Activated CD4-positive, alpha-beta T cell treated with anti-CD3 and anti-CD28 coated beads for 48 hours (primary cell): ENCODE data around the gene WASL.
"Not testable (repeated sequence)": the region's sequence is repeated elsewhere in the genome, so short reads cannot be mapped to it uniquely, and the experiment has no call there.

Experiments
- DNase-seq: peaks from one replicate; pipeline ENCODE4 v3.0.0-alpha.2; 2020

The WASL gene

DNA sequence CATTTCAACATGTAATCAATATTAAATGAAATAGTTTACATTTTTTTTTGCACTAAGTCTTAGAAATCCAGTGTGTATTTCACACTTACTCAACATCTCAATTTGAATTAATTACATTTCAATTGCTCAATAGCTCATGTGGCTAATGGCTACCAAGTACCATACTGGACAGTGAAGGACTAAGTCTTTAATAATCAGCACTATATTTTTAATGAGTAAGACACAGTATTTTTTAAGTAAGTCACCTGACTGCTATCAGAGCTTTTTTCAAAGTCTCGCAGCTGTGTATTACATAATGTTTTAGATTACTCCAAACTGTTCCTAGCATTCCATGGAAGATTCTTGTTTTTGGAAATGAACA is 19.6 kb downstream of the WASL start:
- DNase-seq, result no peak

DNA sequence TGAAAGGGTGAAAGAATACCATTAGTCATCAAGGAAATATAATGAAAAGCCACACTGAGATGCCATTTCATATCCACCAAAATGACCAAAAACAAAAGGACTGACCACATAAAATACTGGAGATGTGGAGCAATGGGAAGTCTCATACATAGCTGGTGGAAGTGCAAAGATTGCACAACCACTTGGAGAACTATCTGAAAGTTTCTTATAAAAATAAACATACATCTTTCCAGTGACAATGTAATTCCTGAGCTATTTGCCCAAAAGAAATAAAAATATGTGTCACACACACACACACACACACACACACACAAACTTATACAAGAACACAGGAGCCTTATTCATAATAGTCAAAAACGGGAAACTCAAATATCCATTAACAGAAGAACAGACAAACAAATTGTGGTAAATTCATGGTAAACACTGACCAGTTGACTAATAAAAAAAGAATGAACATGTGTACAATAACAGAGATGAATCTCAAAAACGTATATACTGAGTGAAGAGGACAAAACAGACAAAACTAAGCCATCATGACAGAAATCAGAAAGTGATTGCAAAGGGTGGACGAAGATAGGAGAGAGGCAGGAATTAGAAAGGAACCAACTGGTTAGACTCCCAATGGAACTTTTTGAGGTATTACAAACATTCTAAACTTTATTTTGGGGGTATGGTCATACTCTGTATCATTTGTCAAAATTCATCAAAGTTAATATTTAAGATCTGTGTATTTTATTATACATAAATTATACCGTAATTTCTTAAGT is 21.5 kb downstream of the WASL start:
- DNase-seq, result no peak

DNA sequence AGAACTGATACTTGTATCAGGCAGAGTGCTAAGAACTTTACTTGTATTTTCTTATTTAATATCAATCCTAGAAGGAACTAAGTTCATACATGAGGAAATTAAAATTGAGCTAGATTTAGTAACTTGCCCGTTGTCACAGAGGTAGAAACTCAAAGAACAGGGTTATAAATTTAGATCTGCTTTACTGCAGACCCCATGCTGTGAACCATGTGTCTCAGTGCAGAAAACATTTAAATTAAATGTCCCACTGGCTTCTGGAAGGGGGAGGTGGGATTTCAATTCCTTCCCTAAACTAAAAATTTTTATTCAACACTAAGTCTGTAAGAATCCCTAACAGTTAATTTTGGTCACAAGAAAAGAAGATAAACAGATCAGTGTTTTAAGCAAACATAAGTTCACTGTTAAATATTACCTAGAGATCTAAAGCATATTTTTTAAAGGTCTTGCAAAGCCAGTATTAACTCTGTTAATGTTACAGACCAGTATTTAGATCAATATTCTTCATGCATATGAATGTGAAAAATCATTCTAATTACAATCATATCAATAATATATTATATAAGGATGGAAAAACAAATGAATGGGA is 23.1 kb downstream of the WASL start:
- DNase-seq, result no peak

DNA sequence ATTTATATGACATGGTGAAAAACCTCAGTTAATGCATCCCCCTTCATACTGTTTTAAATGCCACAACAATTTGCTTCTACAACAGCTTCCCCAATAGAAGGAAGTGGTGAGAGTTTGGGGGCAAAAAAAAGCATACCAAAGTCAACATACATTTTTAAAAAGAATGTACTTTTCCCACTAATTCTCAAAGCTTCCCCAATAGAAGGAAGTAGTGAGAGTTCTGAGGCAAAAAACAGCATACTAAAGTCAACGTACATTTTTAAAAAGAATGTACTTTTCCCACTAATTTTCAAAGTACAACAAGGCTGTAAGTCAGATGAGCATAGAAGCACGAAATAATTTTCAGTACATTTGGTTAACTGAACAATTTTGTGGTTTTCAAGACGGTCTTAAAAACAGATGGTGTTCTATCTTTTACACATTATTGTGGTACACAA is 24.0 kb downstream of the WASL start:
- no peak for DNase-seq

DNA sequence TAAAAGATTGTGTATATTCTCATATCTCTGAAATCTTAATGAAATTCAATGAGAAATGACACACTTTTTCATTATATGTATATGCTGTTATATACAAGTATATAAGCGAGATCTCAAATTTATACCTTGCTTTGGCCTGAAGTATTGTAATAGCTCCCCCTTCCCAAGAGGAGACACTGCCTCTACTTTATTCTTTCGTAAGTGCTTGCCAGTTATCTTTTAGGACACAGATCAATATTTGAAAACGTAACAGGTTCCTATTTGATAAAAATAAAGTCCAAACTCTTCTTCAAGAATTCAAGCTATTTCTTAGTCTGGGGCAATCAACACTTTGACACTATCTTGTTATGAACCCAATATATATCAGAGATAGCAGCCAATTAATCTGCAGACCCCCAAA is 24.9 kb downstream of the WASL start:
- DNase-seq, result no peak

DNA sequence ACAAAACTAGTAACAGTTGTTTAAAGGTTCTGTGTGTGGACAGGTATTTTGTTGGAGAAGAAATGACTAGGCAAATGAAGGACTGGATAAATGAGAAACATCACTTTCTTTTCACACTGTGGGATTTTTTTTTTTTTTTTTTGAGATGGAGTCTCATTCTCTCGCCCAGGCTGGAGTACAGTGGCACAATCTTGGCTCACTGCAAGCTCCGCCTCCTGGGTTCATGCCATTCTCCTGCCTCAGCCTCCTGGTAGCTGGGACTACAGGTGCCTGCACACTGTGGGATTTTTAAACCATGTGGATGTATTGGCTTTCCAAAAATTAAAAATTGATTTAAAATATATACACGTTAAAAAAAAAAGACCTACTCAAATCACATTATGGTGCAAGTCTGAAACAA is 28.3 kb downstream of the WASL start:
- DNase-seq, result not testable (repeated sequence)

DNA sequence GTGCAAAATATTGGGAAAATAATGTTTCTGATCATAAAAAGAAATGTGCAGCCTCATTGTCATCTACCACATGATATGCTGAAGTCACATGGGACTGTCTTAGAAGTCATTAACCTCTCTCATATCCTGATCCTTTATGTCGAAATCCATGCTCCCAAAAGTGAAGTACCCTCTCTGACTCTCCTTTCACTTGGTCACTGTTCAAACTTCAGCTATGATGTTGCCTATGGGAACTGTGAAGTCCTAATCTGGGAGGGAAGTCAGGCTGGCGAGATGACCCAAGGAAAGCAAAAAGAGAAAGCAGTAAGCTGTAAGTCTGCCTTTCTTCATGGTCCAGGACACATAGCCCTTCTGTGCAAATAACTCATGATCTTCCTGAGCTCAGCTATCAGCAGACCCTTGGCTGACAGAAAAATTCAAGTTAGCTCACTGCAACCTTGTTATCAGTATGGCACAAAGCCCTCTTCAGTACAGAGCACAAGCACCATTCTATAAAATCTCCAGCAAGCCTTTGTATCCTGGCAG is 29.5 kb downstream of the WASL start:
- no peak for DNase-seq

DNA sequence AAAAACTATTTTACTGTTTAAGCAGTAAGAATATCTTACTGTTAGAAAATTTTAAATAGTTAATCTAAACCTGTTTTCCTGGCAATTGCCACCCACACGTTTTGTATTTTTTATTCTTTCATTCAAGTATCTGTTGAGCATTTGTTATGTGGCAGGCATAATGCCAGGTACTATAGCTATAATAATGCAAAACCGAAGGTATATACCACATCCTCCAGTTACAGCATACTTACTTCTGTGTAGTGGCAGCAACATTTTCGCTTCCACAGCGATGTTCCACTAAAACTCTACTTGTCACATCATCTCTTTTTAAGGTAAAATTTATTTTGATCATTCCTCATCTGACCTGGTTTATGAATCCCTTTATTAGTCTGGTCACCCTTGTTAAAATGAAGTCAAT is 30.0 kb downstream of the WASL start:
- no peak for DNase-seq

DNA sequence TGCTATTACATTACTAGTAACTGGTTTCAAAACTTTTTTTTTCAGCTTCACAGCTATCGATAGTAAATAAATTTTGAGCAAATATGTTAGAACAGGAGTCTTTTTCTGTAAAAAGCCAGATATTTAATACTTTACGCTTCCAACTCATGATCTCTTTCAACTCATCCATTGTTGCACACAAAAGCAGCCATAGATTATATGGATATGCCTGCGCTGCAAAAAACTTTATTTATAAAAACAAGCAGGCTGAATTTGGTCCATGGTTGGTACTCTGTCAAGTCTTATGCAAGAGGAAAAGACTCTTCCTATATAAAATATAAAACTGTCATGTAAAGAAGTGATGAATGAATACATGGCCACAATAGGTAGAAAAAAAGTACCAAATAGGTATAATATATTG is 31.1 kb downstream of the WASL start:
- DNase-seq, result no peak

DNA sequence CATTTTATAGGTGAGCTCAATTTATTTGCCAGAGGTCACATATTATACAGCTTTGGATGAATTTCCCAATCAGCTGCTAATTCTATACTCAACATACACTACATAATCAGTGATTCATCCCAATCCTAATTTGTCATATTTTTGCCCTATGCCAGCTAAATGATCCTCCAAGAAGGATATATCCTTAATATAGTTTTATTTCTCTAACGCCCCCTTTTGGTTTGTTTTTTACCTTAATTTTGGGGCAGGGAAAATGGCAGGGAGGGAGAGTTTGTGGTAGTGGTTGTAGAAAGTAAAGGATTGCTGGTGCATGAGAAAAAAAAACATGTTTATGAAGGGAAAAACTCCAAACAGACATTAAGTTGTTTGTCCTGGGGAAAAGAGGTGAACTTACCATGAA is 31.9 kb downstream of the WASL start:
- no peak for DNase-seq

DNA sequence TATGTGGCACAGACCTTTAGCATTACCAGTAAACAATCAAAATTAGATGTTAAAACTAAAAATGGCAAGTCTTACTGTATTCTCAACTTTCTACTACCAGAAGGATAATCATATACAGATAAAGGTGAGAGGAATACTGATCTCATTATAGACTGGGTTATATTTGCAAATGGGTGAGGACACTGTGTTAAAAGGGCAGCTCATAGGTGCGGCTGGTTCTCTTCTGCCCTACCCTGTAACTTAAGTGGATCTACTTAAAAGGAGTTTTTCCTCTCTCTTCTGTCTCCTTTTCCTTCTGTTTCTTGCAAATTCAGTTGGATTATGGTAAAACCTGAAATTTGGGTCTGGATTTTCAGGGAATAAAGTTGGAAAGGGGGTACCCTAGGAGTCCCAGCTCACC is 33.0 kb downstream of the WASL start:
- DNase-seq, result no peak

DNA sequence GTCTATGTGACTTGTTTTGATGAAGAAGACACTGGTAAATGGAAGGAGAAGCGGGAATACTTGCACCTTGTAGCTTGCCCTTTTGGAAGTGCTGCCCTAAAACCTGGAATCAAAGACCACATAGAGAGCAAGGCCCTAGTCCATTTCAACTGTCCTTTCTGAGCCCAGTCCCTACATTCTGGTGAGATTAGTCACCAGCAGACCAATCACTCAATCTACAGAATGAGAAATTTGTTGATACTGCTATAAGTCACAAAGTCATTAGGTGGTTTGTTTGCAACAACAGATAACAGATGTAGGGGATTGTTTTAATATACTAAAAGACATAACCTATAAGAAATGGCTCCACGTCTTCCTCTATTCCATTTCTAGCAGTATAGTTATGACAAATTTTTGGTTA is 33.6 kb downstream of the WASL start:
- DNase-seq, result no peak

DNA sequence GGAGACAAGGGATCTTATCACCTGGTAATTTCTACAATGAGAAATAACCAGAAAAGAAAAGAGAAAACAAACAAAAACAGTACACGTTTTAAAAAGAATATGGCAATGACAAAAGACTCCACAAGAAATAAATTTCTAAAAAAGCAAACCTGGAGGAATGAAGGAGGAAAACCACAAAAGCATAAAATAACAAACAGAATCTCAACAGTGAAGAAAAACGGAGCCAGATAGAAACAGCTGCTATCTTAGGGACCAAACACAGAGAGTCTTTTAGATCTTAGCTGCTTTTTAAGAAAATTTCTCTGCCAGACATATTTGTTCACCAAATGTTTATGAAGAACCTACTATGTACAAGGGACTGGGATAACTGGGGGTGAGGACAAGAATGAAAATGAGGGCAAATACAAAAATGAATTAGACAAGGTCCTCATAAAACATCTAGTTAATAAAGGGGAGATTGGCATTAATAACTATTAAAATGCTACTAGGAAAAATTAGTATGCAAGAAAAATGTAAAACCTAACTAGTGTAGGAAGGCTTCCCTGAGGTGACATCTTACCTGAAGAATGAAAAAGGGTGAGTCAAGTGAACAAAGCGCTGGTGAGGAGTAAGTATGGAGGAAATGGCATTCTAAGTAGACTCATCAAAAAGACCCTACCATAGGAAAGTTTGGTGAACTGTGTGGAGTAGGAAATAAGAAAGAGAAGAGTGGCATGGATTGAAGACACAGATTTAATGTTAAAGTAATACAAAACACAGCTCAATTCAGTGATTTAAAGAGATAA is 34.3 kb downstream of the WASL start:
- no peak for DNase-seq

DNA sequence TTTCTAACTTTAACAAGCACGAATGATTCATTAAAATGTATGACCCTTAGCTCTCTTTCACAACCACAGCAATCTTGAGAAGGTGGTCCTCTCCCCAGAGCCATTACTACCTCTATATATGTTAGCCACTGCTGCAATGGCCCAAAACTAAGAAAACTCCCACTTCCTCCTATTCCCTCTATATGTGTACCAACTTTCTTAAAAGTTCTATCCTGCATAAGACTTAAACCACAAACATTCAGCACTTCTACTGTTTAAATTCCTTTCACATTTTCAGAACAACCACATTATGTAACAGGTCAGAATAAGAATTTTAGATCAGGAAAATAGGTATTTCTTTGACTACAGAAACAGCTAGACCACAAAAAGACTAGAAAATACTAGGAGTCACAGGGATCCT is 36.2 kb downstream of the WASL start:
- DNase-seq, result no peak

DNA sequence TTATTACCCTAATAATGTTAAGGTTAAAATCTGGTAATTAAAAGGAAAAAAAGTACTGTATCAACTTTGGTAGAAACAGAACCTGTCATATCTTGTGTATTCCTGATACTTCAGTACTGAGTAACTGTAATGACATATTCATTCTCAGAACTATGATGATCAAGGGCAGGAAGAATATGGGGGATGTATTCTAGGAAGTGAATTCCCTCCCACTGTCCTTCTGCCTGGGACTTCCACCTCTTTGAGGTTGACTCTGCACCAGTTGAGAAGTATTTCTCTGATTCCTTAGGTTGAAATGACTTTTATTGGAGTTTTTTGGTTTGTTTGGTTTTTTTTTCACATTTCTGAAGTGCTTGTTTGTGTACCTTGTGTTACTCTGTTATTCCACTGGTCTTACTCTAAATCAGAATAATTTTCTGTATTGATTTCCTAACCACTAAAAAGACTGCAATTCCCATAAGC is 36.9 kb downstream of the WASL start:
- peak; percentile 6 for DNase-seq

DNA sequence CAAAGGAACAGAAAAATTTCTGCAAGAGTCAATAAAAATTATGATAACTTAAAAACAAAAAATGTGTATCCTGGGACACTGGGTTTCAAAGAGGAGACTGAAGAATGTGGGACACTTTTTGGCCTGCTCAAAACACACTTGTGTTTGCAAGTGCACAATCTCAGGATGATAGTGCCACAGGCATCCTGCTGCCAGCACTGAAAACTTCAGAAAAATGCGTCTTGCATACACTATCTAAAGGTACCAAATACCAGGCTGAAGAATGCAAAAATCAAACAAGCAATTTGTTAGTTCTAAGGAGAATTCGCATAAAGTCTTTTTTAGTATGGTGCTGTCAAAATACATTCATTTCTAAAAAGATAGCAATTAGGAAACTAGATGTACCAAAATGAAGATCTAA is 38.1 kb downstream of the WASL start:
- DNase-seq, result no peak

DNA sequence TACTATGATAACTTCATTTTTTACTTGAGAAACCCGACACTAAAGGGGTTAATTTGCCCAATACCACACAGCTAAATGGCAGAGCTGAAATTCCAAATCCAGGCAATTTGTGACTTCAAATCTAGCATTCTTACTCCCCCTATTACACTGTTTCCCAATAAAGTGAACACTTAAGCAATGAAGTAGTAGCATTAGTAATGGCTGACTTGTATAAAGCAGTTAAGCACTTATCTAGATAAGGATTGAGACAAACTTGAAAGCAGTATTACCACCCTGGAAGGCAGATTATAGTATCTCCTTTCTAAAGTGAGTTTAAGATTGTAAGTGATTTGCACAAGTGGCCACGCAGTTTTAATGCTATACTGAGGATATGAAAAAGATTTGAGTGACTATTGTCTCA is 39.3 kb downstream of the WASL start:
- DNase-seq, result no peak

DNA sequence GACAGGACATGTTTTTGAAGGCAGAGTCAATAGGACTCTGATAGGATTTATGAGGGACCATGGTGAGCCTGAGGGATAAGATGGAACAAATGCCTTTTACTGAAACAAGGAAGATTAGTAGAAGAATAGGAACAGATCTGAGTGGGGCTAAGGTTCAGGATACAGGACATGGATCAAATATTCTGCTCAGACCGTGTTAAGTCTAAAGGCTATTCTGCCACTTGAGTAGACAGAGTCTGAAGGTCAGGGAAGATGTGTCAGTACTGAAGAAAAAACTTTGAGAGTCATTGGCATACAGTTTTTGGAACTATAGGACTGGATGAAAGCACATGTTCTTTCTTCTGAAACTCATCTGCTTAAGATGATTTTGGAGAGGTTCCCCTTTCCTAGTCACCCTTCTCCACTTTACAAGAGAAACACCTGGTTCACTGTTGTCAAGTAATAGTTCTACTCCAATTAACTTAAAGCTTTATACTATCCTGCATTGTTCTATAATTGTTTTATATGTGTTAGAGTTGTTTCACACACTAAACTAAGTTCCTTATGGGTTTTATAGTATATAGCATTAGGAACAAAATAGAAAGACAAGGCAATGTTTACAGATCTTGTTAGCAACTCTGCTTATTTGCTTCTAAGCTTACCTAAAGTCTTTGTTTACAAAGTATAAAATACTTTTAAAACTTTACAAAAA is 43.4 kb downstream of the WASL start:
- DNase-seq, result no peak

DNA sequence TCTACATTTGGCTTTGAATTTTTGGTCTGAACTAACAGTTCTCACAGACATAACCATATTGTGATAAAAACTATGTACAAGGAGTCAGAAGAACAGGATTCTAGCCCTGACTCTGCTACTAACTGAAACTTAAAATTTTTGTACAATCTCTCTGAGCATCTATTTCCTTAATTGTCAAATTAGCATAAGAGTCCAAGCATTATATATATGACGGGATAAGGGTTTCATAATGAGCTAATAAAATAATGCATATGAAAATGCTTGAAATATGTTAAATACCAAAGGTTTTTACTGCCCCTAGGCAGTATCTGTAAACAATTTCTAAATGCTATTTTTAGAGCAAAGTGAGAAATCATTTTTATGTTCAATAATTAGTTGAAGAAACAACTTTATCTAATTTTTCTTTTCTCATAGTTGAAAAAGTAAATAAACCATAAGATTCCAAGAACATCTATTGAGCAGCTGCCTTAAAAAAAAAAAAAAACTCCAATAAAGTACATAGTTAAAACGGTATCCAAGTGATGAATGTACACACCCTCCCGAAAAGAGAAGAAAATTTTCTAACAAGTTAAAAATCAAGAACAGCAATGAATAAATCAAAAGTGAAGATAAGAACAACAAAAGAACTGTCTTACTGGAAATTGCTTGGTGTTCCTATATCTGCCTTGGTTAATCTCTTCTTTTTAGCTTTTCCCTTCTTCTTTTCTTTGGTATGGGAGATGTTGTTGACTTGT is 52.7 kb downstream of the WASL start:
- DNase-seq, result no peak

DNA sequence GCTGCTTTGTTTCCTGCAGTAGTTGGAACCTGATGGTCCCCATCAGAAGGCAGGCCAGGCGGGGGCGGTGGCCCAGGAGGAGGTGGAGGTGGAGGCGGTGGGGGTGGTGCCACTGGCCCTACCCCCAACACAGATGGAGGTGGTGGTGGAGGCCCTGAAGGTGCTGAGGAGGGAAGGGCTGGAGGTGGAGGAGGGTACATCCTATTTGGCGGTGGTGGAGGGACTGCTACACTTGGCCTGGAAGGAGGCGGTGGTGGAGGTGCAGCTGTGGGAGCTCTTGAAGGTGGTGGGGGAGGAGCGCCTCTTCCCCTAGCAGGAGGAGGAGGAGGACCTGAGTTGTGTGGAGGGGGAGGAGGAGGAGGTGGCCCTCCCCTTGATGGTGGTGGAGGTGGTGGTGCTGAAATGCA is 56.3 kb downstream of the WASL start:
- no peak for DNase-seq

DNA sequence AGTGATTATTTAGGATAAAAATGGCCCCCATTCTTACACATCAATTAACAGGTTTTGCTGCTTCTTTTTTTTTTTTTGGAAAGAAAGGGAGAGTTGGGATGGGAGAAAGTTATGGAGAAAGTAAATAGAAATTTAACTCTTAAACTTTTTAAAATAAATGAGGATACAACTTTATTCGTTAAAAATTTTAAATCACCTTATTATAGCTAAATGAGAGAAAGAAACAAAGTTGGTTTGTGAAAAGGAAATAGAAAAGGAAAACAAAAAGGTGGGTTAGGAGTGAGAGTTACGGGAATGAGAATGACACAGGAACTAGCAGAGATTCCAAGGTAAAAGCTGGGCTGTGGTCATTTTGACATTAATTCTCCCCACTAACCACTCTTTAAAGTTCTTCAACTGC is 58.3 kb downstream of the WASL start:
- DNase-seq, result no peak

DNA sequence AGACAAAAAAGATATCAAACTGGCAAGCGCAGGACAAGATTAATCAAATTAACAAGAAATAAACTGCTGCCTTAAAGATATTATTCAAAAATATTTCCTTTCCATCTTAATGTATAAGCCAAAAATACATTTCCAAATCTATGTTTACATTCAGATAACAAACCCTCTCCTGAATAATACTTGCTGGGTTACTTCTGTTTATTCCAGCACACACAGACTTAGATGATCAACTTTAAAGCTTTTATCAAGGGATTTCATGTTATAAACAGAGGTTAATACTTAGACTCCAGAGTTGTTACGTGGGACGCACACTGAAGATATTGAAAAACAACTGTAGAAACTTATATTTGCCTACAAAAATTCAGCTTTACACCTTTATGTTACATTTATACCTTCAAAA is 59.6 kb downstream of the WASL start:
- DNase-seq, result no peak

DNA sequence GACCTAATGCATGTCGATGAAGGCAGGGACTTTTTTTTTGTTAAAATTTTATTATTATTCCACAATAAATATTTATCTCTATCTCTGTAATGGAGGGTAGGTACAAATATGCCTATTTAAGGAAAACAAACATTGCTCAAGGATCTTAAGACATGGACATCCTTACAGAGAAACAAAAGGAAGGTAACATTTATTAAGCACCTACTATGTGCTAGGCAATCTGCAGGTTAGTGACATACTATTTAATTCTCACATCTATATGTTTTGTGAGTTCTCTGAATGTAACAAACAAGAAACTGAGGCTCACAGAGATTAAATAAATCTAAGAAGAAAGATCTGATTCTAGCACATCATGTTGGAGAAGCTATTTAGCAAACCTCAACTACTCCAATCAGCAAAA is 61.1 kb downstream of the WASL start:
- no peak for DNase-seq
